DOHH2 (cell line): ENCODE data around the gene S100A3.

Source experiments
- EZH2phosphoT487 ChIP-seq: fragments of 200-600 bp; sonication (generic); IDR thresholded peaks from 2 replicates; pipeline ENCODE4 v1.6.1; 2017; ENCODE audit warnings: borderline replicate concordance, mild to moderate bottlenecking, antibody characterized with exemption, low read length, moderate library complexity, mixed read lengths
- TF ChIP-seq, protein P1 (sequence below): fragments of 200-600 bp; sonication (generic); IDR thresholded peaks from one replicate; pipeline ENCODE4 v1.5.1; 2014; ENCODE audit warnings: antibody characterized with exemption, mild to moderate bottlenecking, low read depth, low read length; ENCODE audit not compliant: poor library complexity, severe bottlenecking

DNA sequence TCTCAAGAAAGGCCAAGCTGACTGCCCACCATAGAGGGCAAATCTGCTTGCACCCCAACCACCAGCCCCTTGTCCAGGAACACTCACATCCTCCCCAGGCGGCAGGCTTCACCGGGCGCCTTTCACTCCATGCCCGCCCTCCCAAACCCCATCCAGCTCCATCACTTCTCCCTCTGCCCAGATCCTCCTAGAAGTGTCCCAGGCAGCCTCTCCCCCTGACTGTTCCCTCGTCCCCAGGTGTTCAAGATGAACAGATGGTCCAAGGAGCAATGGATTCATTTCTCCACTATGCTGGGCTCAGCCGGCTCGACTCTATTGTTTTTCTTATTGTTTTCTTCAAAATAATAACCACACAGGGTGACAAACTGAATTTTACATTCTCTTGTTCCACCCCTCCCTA is 35.4 kb downstream of the S100A3 start:
- TF ChIP-seq, protein P1, sequence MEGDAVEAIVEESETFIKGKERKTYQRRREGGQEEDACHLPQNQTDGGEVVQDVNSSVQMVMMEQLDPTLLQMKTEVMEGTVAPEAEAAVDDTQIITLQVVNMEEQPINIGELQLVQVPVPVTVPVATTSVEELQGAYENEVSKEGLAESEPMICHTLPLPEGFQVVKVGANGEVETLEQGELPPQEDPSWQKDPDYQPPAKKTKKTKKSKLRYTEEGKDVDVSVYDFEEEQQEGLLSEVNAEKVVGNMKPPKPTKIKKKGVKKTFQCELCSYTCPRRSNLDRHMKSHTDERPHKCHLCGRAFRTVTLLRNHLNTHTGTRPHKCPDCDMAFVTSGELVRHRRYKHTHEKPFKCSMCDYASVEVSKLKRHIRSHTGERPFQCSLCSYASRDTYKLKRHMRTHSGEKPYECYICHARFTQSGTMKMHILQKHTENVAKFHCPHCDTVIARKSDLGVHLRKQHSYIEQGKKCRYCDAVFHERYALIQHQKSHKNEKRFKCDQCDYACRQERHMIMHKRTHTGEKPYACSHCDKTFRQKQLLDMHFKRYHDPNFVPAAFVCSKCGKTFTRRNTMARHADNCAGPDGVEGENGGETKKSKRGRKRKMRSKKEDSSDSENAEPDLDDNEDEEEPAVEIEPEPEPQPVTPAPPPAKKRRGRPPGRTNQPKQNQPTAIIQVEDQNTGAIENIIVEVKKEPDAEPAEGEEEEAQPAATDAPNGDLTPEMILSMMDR: no peak
- no peak for TF ChIP-seq EZH2phosphoT487
